ENCODE results near the gene ALPL. TPM values are rescaled to one million over a fixed set of nuclear protein-coding genes. Genes with fewer than 3 reads are reported as not detected.

The ALPL gene
- polyA plus RNA-seq, 1 experiment: 0.45 TPM

- CTCF ChIA-PET: interaction anchor here (1.4 kb wide), 1 partner anchor 8 kb away, joined by 3 read pairs; no protein-coding TSS in a partner anchor
Observed at GRCh38 chr1:21530368-21531016, 21.3 kb downstream of the ALPL start.

GRCh38 chr1:21531241-21531640 is 22.0 kb downstream of the ALPL start:
- Histone ChIP-seq H3K27me3 (ENCODE audit: control insufficient read depth, insufficient read depth, low read length) (peaks cover 12% of the 10 kb centered on the region), H3K36me3 (ENCODE audit: control insufficient read depth, insufficient read depth, low read length) (no peaks in the 10 kb centered on the region), H3K4me3 (ENCODE audit: low read depth, low read length) (no peak overlapping the region)
- no peak for TF ChIP-seq CTCF (IDR thresholded peaks at IDR 0.05; ENCODE audit: insufficient read depth, low read depth, low read length)
- ChIA-PET POLR2A (no interaction called here), CTCF (no interaction called here)
- DNase-seq (ENCODE audit: low read depth): no peak

More at GRCh38 chr1:21530368-21531016, 21.3 kb downstream of the ALPL start:
- Histone ChIP-seq H3K4me3 (ENCODE audit: low read depth, low read length) (no peak overlapping the region), H3K36me3 (ENCODE audit: control insufficient read depth, insufficient read depth, low read length) (no peaks in the 10 kb centered on the region), H3K27me3 (ENCODE audit: control insufficient read depth, insufficient read depth, low read length) (peaks cover 12% of the 10 kb centered on the region)
- TF ChIP-seq CTCF (IDR thresholded peaks at IDR 0.05; ENCODE audit: insufficient read depth, low read depth, low read length): no peak
- no peak for DNase-seq (ENCODE audit: low read depth)
- POLR2A ChIA-PET: no interaction called here

- no peak for TF ChIP-seq CTCF (IDR thresholded peaks at IDR 0.05; ENCODE audit: insufficient read depth, low read depth, low read length)
- ChIA-PET CTCF (interaction anchor here (0.7 to 2.0 kb wide), 3 partner anchors 126 to 164 kb away, joined by 3 to 7 read pairs (median 4); no protein-coding TSS in a partner anchor), POLR2A (no interaction called here)
- H3K4me3 ChIP-seq (ENCODE audit: low read depth, low read length): no peak overlapping the region
- H3K36me3 ChIP-seq (ENCODE audit: control insufficient read depth, insufficient read depth, low read length): no peaks in the 10 kb centered on the region
- DNase-seq (ENCODE audit: low read depth): no peak
- peaks cover 19% of the 10 kb centered on the region for H3K27me3 ChIP-seq (ENCODE audit: control insufficient read depth, insufficient read depth, low read length)
Observed at GRCh38 chr1:21532496-21532895, 23.3 kb downstream of the ALPL start.

- POLR2A ChIA-PET: no interaction called here
Observed at GRCh38 chr1:21532992-21533534, 23.8 kb downstream of the ALPL start.

More at GRCh38 chr1:21532992-21533534, 23.8 kb downstream of the ALPL start:
- H3K27me3 ChIP-seq (ENCODE audit: control insufficient read depth, insufficient read depth, low read length): peaks cover 22% of the 10 kb centered on the region
- TF ChIP-seq CTCF (IDR thresholded peaks at IDR 0.05; ENCODE audit: insufficient read depth, low read depth, low read length): no peak
- no peak overlapping the region for H3K4me3 ChIP-seq (ENCODE audit: low read depth, low read length)
- CTCF ChIA-PET: interaction anchor here (0.7 to 2.0 kb wide), 3 partner anchors 126 to 165 kb away, joined by 3 to 7 read pairs (median 4); no protein-coding TSS in a partner anchor
- DNase-seq (ENCODE audit: low read depth): no peak
- no peaks in the 10 kb centered on the region for H3K36me3 ChIP-seq (ENCODE audit: control insufficient read depth, insufficient read depth, low read length)

All from BJ (cell line).